NCI-H2227 treated with DMSO at 0.1 percent for 48 hours (cell line): ENCODE data around the gene SEPTIN12.

ENCODE experiments used
- DNase-seq: peaks from one replicate; lab custom pipeline; 2025; lab: John Stamatoyannopoulos, UW

SEPTIN12 gene

GRCh38 chr16:4787627-4788482 lies at the start of gene SEPTIN12:
TSS of gene SEPTIN12 (minus strand) at chr16:4788345. CDS start at chr16:4787645, 700 bp downstream.
- DNase-seq, result no peak

DNA sequence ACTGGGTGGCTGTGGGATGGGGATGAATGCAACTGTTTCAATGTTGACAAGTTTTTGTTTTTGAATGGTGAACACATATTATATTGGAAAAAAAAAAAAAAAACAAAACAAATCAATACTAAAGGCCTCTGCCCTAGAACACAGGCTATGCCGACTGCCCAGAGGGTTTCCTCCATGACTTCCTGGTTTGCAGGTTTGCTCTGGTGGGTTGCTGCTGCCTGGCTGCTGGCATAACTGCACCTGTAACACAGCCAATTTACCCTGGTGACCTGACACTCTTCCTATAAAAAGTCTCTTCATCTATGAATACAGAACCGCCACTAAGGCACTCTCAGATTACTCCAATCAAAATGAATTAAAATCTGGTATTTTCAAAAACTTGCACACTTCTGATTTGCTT lies 48.6 kb upstream of the SEPTIN12 start:
- DNase-seq, result no peak

- DNase-seq, result no peak
Observed at GRCh38 chr16:4833584-4833983, 45.4 kb upstream of the SEPTIN12 start.

GRCh38 chr16:4832698-4833343 lies 44.7 kb upstream of the SEPTIN12 start:
- DNase-seq, result no peak

DNA sequence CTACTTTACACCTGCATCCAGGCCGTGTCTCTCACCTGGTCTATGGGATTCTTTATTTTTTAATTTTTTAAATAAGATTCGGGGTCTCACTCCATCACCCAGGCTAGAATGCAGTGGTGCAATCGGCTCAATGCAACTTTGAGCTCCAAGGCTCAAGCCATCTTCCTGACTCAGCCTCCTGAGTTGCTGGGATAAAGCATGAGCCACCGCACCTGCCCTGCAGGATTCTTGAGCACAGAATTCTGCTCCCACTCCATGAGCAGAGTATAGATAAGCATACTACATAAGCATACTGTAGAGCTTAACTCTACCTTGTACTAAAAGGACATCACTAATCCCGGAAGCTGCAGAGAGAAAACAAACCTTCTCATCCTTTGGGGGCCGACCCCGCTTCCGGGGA lies 43.5 kb upstream of the SEPTIN12 start:
- DNase-seq, result no peak

DNA sequence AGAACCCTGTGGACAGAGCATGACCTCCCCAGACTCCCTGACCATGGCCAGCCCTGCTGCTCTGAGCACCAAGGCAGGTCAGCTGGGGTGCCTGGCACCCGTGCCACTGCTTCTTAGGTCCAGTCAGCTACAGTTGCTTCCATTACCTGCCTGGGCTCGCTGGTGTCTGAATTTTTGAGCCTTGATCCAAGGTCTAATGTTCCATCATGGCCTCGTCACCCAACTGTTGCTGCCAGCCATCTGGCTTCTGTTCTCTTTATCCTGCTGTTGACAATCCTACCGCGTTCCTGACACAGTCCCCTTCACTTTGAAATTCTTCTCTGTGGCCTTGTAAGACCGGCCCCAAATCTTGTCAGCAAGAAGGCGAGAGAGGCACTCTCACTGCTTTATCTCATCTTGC lies 42.3 kb upstream of the SEPTIN12 start:
- DNase-seq, result no peak

DNA sequence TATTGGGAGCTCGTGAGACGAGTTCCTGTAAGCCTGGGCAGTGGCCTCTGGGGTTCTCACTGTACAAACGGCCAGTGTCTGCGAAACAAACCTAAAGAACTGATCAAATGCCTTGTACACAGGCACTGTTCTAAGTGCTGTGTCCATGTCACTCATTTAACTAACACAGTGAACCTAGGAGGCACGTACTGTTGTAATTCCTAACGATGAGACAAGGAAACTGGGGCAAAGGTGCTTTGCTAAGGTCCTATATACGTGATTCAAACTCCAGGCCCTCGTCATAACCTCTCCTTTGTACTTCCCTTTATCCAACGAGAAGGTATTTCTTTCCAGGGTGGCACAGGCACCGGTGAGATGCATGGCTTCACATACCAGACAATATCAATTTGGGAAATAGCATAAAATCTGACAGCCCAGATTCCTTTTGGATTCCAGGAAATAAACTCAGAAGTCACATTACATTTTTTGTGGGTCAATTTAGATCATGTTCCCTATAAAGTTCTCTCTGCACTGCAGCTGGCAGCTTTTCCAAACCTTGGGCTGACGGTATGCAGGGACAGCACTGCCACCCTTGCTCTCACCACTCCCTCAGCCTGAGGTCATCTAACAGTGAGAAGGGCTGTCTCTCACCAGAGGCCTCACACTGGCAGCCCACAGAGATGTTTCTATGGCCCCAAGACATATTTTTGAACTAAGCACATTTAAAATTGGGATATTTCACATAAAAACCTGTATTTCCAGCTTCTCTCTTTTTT lies 40.6 kb upstream of the SEPTIN12 start:
- DNase-seq, result no peak

GRCh38 chr16:4826980-4827379 lies 38.8 kb upstream of the SEPTIN12 start:
- no peak for DNase-seq

GRCh38 chr16:4826526-4826925 lies 38.4 kb upstream of the SEPTIN12 start:
- no peak for DNase-seq

GRCh38 chr16:4825196-4825595 lies 37.1 kb upstream of the SEPTIN12 start:
- no peak for DNase-seq

DNA sequence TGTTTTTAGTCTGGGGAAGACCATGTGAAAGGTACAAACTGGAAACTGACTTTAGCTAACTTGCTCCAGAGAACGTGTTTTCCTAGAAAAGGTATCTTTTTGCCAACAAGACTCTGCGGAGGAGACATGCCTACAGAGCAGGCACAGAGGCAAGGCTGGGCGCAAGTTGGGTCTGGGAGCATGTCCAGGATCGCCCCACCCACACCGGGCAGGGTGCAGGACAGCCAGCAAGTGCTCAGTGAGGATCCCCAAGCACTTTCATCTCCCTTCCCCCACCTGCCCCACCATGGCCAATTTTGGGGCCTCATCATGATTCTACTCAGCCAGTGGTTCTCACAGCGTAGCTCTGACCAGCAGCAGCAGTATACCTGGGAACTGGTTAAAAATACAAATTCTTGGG lies 32.5 kb upstream of the SEPTIN12 start:
- no peak for DNase-seq

GRCh38 chr16:4814542-4815173 lies 26.5 kb upstream of the SEPTIN12 start:
- no peak for DNase-seq

DNA sequence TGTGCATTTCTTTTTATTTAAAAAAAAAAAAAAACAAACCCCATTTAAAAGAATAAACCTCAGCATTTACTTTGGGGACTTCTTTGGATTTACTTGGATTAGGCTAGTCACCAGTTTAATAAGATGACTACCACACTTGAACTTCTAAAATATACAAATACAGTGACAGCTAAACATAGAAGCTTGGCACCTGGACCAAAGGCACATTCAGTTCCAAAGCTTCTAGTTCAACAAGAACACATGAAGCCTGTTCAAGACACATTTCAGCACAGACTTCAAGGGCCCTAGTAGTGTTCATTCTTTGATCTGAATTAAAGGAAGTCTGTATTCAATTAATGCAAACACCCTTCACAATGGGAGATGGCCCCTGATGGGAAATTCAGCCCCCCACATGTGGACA lies 25.9 kb upstream of the SEPTIN12 start:
- no peak for DNase-seq

- DNase-seq, result no peak
Observed at GRCh38 chr16:4813251-4814003, 25.3 kb upstream of the SEPTIN12 start.

DNA sequence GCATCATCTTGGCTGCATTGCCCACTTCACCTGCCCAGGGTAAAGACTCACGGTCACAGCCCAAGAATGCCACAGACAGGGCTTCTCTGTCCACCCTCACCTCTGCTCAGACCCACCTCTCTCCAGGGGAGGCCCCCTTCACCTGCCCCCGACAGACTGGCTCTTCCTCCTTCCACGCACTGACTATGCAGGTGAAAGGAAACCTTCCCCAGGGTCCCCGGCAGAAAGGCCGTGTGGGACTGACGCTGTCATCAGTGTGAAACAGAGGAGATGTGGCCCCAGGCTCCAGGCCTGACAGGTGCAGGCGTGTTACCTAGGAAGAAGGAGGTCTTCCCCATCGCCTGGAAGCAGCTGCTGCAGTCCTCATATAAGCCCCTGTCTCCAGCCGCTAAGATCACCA lies 23.6 kb upstream of the SEPTIN12 start:
- DNase-seq, result no peak

GRCh38 chr16:4811242-4811641 lies 23.1 kb upstream of the SEPTIN12 start:
- DNase-seq, result no peak

DNA sequence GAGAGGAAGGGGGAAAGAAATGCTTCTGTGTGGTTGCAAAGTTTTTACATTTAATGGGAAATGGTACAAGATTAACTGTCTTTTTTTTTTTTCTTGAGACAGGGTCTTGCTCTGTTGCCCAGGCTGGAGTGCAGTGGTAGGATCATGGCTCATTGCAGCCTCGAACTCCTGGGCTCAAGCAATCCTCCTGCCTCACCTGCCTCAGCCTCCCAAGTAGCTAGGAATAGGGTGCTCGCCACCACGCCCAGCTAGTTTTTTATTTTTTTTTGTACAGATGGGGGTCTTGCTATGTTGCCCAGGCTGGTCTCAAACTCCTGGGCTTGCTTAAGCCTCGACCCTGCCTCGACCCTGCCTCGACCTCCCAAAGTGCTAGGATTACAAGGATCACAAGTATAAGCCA lies 18.1 kb upstream of the SEPTIN12 start:
- DNase-seq, result no peak

- DNase-seq, result no peak
Observed at GRCh38 chr16:4805231-4805630, 17.1 kb upstream of the SEPTIN12 start.

DNA sequence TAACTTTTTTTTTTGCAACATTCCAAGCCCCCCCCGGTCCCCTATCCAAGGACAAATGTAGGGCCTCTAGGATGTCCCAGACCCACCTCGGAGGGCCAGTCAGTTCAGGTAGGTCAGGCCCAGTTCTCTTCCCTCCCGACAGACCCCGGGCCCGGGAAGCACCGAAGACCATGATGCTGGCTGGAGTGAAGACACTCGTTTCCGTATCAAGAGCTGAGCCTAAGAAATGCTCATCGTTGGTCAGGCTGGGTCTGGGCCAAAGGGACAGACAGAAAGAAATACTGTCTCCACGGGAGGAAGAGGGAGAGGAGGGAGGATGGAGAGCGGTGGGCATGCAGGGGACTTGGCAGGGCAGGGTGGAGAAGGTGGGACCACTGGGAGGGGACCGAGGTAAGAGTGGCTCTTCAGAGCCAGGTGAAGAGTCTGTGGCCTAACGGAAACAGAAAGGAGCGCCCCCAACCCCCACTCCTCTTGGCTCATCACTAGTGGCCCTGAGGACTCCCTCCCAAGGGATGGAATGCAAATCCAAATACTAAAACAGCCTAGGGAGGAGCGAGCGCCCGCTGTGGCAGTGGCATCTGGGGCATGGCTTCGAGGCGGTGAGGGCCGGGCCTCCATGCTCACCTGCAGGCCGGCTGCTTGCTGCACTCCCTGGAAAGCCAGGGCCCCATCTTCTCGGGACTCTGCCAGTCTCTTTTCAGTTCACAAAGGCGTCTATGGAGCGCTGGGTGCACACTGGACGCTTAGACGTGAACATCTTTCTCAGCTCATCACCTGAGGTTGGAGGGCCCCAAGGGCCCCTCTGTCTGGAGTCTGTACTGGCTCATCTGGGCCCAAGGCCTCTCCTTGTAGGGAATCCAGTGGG lies 16.0 kb upstream of the SEPTIN12 start:
- DNase-seq, result no peak

DNA sequence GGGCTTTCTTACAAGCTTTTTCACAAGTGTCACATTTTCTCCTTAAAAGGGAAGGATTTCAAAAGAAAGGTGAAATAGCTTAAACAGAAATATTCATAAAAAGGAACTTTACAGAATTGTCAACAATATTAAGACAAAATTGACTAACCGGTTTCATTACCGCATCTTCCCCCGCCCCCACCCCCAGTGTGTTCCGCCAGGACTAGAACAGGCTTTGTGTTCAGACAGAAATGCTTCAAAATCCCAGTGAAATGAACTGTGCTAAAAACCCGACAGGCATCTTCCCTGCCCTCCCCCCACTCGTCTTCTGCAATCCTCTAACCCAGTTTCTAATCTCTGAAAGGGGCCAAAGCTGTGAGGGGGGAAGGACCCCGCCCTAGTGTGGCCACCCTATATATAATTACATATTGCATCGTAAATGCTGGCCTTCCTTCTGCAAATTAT lies 15.3 kb upstream of the SEPTIN12 start:
- DNase-seq, result no peak
